GM12878 (cell line): ENCODE results near the gene AOPEP. TPM values are rescaled to one million over a fixed set of nuclear protein-coding genes. Genes with fewer than 3 reads are reported as not detected.

Experiments used
- ATAC-seq: fragments of 200-7000 bp; cut with Tn5 transposase; 3 replicates; pipeline ENCODE4 v1.9.1; 2020; ENCODE audit warnings: mild to moderate bottlenecking, moderate library complexity
- BruUV-seq: library from RNA; stranded (reverse); fragments of 400-500 nt; replicated peaks from 2 replicates; lab custom pipeline; 2021; lab: Mats Ljungman, UMichigan
- CTCF ChIA-PET: fragments of 300-600 bp; sonication (Branson Sonifier 250); formaldehyde crosslinking; extraction: SDS; loops from one replicate; lab custom pipeline; 2021; ENCODE audit warnings: inconsistent platforms; lab: Yijun Ruan, JAX
- POLR2A ChIA-PET: fragments of 350-600 bp; formaldehyde crosslinking; extraction: SDS; loops from one replicate; lab custom pipeline; 2021; ENCODE audit warnings: inconsistent platforms; lab: Charles Lee
- RAD21 ChIA-PET: fragments of 300-600 bp; sonication (Branson Sonifier 250); formaldehyde crosslinking; loops from one replicate; lab custom pipeline; 2023; ENCODE audit warnings: antibody characterized with exemption; ENCODE audit not compliant: unreplicated experiment; lab: Charles Lee
- SMC1A ChIA-PET: fragments of 300-600 bp; sonication (Branson Sonifier 250); formaldehyde crosslinking; loops from one replicate; lab custom pipeline; 2023; ENCODE audit not compliant: unreplicated experiment, uncharacterized antibody; lab: Charles Lee
- DNase-seq: peaks from one replicate; pipeline ENCODE4 v3.0.0-alpha.2; 2011; ENCODE audit warnings: low read depth, low spot score
- FAIRE-seq: peaks from 3 replicates; lab custom pipeline; 2011; peaks lifted over from hg19 to GRCh38; lab: Jason Lieb, UNC
- H2AFZ ChIP-seq: 2 replicates; pipeline ENCODE4 v1.6.0; 2011; ENCODE audit warnings: low read depth, low read length, control low read depth; ENCODE audit not compliant: control insufficient read depth
- H3K27ac ChIP-seq: 2 replicates; pipeline ENCODE4 v1.5.1; 2011; ENCODE audit warnings: control low read depth; ENCODE audit not compliant: control insufficient read depth, insufficient read depth
- H3K27me3 ChIP-seq, 2 experiments: replicated peaks in 1 of 2; 2 replicates each; pipeline versions ENCODE4 v1.6.0 to v1.6.1; 2011; ENCODE audit warnings: low read length in 1 of 2; ENCODE audit not compliant: control insufficient read depth in 2 of 2, insufficient read depth in 2 of 2
- H3K36me3 ChIP-seq, 2 experiments: 2 replicates each; pipeline ENCODE4 v1.5.1; 2011; ENCODE audit warnings: low read length in 1 of 2; ENCODE audit not compliant: control insufficient read depth in 2 of 2, insufficient read depth in 2 of 2
- H3K4me1 ChIP-seq: 2 replicates; pipeline ENCODE4 v1.6.1; 2011; ENCODE audit warnings: mild to moderate bottlenecking, low read length, moderate library complexity, mixed read lengths; ENCODE audit not compliant: control insufficient read depth, insufficient read depth
- H3K4me2 ChIP-seq: 2 replicates; pipeline ENCODE4 v1.6.0; 2011; ENCODE audit warnings: control low read depth; ENCODE audit not compliant: control insufficient read depth, insufficient read depth
- H3K4me3 ChIP-seq: fragments of 200-600 bp; sonication (generic); 2 replicates; pipeline ENCODE4 v1.5.1; 2016
- H3K79me2 ChIP-seq: 2 replicates; pipeline ENCODE4 v1.6.0; 2011; ENCODE audit warnings: low read length; ENCODE audit not compliant: control insufficient read depth, insufficient read depth
- H3K9ac ChIP-seq: 2 replicates; pipeline ENCODE4 v1.8.0; 2011; ENCODE audit warnings: low read length, control low read depth, mixed read lengths; ENCODE audit not compliant: control insufficient read depth, insufficient read depth
- H3K9me3 ChIP-seq: replicated peaks from 3 replicates; pipeline ENCODE4 v1.5.1; 2011; ENCODE audit warnings: mild to moderate bottlenecking, low read length; ENCODE audit not compliant: control insufficient read depth, insufficient read depth
- H4K20me1 ChIP-seq: 2 replicates; pipeline ENCODE4 v1.6.0; 2011; ENCODE audit not compliant: control insufficient read depth, insufficient read depth
- EZH2 ChIP-seq: IDR thresholded peaks from 2 replicates; pipeline ENCODE4 v1.6.1; 2012; ENCODE audit warnings: low read depth, mild to moderate bottlenecking, control low read depth, inconsistent platforms, low read length, borderline replicate concordance; ENCODE audit not compliant: control insufficient read depth
- HDAC6 ChIP-seq: fragments of 200-600 bp; sonication (generic); IDR thresholded peaks from one replicate; pipeline ENCODE4 v1.8.0; 2017; ENCODE audit warnings: antibody characterized with exemption; ENCODE audit not compliant: unreplicated experiment
- MYC ChIP-seq: IDR thresholded peaks from 2 replicates; pipeline ENCODE4 v1.6.1; 2011; ENCODE audit warnings: mild to moderate bottlenecking, low read length, moderate library complexity, inconsistent platforms; ENCODE audit not compliant: insufficient read depth, insufficient replicate concordance, insufficient read length, severe bottlenecking
- NFYA ChIP-seq: IDR thresholded peaks from 2 replicates; pipeline ENCODE4 v1.6.1; 2011; ENCODE audit warnings: low read depth, mild to moderate bottlenecking, low read length, improper control_type of control experiment, borderline replicate concordance
- PKNOX1 ChIP-seq: fragments of 450-650 bp; IDR thresholded peaks from 2 replicates; pipeline ENCODE4 v1.6.1; 2016; ENCODE audit warnings: mild to moderate bottlenecking
- TBL1XR1 ChIP-seq: IDR thresholded peaks from 2 replicates; pipeline ENCODE4 v1.6.1; 2012; ENCODE audit warnings: low read depth, low read length, improper control_type of control experiment
- WGBS: methylation state at CpG from one replicate; pipeline ENCODE4 v1.1.6; 2016; ENCODE audit warnings: low lambda C conversion rate; ENCODE audit not compliant: insufficient replicate concordance, insufficient coverage; ENCODE audit errors: missing lambda C conversion rate; 5-methylcytosine and 5-hydroxymethylcytosine counted together
- in situ Hi-C: fragments of 300-500 bp; cut with MboI; formaldehyde crosslinking; loops from 9 replicates; pipeline ENCODE4 v1.14.3; 2018; ENCODE audit warnings: mixed read lengths
- intact Hi-C: fragments of 100-400 bp; cut with micrococcal nuclease; formaldehyde crosslinking; loops from one replicate; pipeline ENCODE4 v1.14.2; 2022; ENCODE audit not compliant: unreplicated experiment
- polyA plus RNA-seq, 11 experiments: library from polyadenylated mRNA; depleted of rRNA in 4 of 11; unstranded in 6 of 11; stranded (reverse) in 5 of 11; fragments of >200 nt; fragmentation: Nextera tagmentation in 4 of 11; fragmentation: Illumina TruSeq in 1 of 11; extraction: Ambion mirVana in 4 of 11; extraction: Trizol in 1 of 11; gene quantifications; 1 replicate in 1 of 11; 2 replicates in 10 of 11; pipeline versions ENCODE4 v1.2.1 to v1.2.3, GENCODE V29; 2011 to 2016; ENCODE audit warnings: inconsistent platforms in 2 of 11, missing spikeins in 2 of 11, low read depth in 1 of 11
- total RNA-seq, 4 experiments: library from RNA; depleted of rRNA in 3 of 4; stranded (reverse); fragments of >200 nt in 3 of 4; fragmentation: Illumina TruSeq in 1 of 4; extraction: Trizol in 1 of 4; gene quantifications; 2 replicates each; pipeline versions ENCODE4 v1.2.1 to v1.2.3, GENCODE V29; 2013 to 2021

AOPEP gene
- total and polyA plus RNA-seq, 10 of the 15 experiments (the other 5 are each of a cell fraction or from before 2014, with no cell fraction given), result 2.3 to 16.9 (median 10.1) TPM

- no peak overlapping the region for H3K4me2 ChIP-seq
- no peaks in the 10 kb centered on the region for H3K4me1 ChIP-seq
- ChIA-PET SMC1A (interaction anchor here (0.7 to 1.8 kb wide), 6 partner anchors 19 to 52 kb away, joined by 3 to 9 read pairs (median 3); no protein-coding TSS in a partner anchor), POLR2A (interaction anchor here (0.8 kb wide), 1 partner anchor 12 kb away, joined by 3 read pairs; no protein-coding TSS in a partner anchor)
- no peaks in the 10 kb centered on the region for H3K79me2 ChIP-seq
- H3K9ac ChIP-seq, result no peak overlapping the region
- no peaks in the 10 kb centered on the region for H3K27me3 ChIP-seq
- in situ Hi-C loops, result no loop called here
- TF ChIP-seq TBL1XR1, result no peak
- peak; percentile 57 for TF ChIP-seq PKNOX1
- TF ChIP-seq, all 136 proteins: peak for 1
- Histone ChIP-seq H3K36me3 (no peaks in the 10 kb centered on the region), H3K27ac (no peak overlapping the region), H2AFZ (no peak overlapping the region), H4K20me1 (no peaks in the 10 kb centered on the region), H3K4me3 (no peak overlapping the region), H3K9me3 (no peaks in the 10 kb centered on the region)
- ChIA-PET RAD21 (interaction anchor here (0.6 to 2.0 kb wide), 4 partner anchors 11 to 187 kb away, joined by 3 to 4 read pairs (median 4); no protein-coding TSS in a partner anchor), CTCF (interaction anchor here (0.8 kb wide), 1 partner anchor 64 kb away, joined by 4 read pairs; no protein-coding TSS in a partner anchor)
- FAIRE-seq (no peak), ATAC-seq (peak; percentile 85), DNase-seq (no peak)
- WGBS, result 84% methylated on average over 3 of the region's 3 CpGs
- no TSS peak for BruUV-seq
- intact Hi-C loops, result no loop called here
These were observed 127.4 kb downstream of the AOPEP start for GRCh38 chr9:94853887-94854286.

- Histone ChIP-seq H3K4me1 (peaks cover 11% of the 10 kb centered on the region), H3K27ac (no peak overlapping the region), H3K9ac (no peak overlapping the region), H2AFZ (no peak overlapping the region), H3K9me3 (no peaks in the 10 kb centered on the region)
- BruUV-seq, result no TSS peak
- DNase-seq (no peak), FAIRE-seq (no peak)
- ChIA-PET CTCF (interaction anchor here (1.4 kb wide), 1 partner anchor 51 kb away, joined by 4 read pairs; no protein-coding TSS in a partner anchor), RAD21 (no interaction called here)
- intact Hi-C loops, result no loop called here
- 67% methylated on average over 5 of the region's 5 CpGs for WGBS
- TF ChIP-seq MYC, result no peak
- no peak for TF ChIP-seq NFYA
- no peak for TF ChIP-seq HDAC6
- TF ChIP-seq EZH2, result no peak
- TF ChIP-seq, all 136 proteins: peak for 0
- Histone ChIP-seq H3K27me3 (no peaks in the 10 kb centered on the region), H3K4me2 (no peak overlapping the region), H3K36me3 (no peaks in the 10 kb centered on the region), H3K79me2 (no peaks in the 10 kb centered on the region), H3K4me3 (no peak overlapping the region), H4K20me1 (no peaks in the 10 kb centered on the region)
- ATAC-seq, result no peak
- ChIA-PET SMC1A (interaction anchor here (0.7 to 1.0 kb wide), 3 partner anchors 30 to 74 kb away, joined by 3 read pairs; no protein-coding TSS in a partner anchor), POLR2A (interaction anchor here (0.7 kb wide), 1 partner anchor 9 kb away, joined by 6 read pairs; no protein-coding TSS in a partner anchor)
- in situ Hi-C loops, result no loop called here
These were observed 129.4 kb downstream of the AOPEP start for GRCh38 chr9:94855903-94856302.
